HepG2 (cell line): ENCODE data around the gene ZNF764. TPM values are rescaled to one million over a fixed set of nuclear protein-coding genes. Genes with fewer than 3 reads are reported as not detected.
A peak's percentile ranks its signal among the peaks of the same experiment; 100 is the strongest.

Source experiments
- BCL6 ChIP-seq: IDR thresholded peaks from 2 replicates; pipeline ENCODE4 v1.6.1; 2016; ENCODE audit warnings: missing genetic modification reagents, missing compliant biosample characterization
- CENPT ChIP-seq: sonication (generic); formaldehyde crosslinking; IDR thresholded peaks from 2 replicates; pipeline ENCODE4 v1.8.0; 2022; ENCODE audit warnings: low read depth, mild to moderate bottlenecking, moderate library complexity, missing genetic modification reagents
- CENPX ChIP-seq: sonication (generic); formaldehyde crosslinking; IDR thresholded peaks from 2 replicates; pipeline ENCODE4 v1.9.0; 2021; ENCODE audit warnings: mild to moderate bottlenecking, missing genetic modification reagents, moderate library complexity
- DNMT3B ChIP-seq: conservative IDR thresholded peaks from 2 replicates; pipeline ENCODE4 v1.6.1; 2016; ENCODE audit warnings: missing biosample characterization, control low read depth
- MZF1 ChIP-seq: sonication (generic); formaldehyde crosslinking; IDR thresholded peaks from 2 replicates; pipeline ENCODE4 v1.8.1; 2023; ENCODE audit warnings: mild to moderate bottlenecking, missing genetic modification reagents, borderline replicate concordance
- SMAD9 ChIP-seq: sonication (generic); formaldehyde crosslinking; IDR thresholded peaks from 2 replicates; pipeline ENCODE4 v1.5.1; 2020; ENCODE audit warnings: mild to moderate bottlenecking, missing genetic modification reagents
- SP140L ChIP-seq: sonication (generic); formaldehyde crosslinking; IDR thresholded peaks from 2 replicates; pipeline ENCODE4 v1.4.0; 2020; ENCODE audit warnings: missing genetic modification reagents, borderline replicate concordance
- SP5 ChIP-seq: IDR thresholded peaks from 2 replicates; pipeline ENCODE4 v1.6.1; 2016; ENCODE audit warnings: low read depth, borderline replicate concordance
- SRF ChIP-seq: IDR thresholded peaks from 2 replicates; pipeline ENCODE4 v1.6.1; 2011; ENCODE audit warnings: mild to moderate bottlenecking, low read depth, low read length, moderate library complexity
- XBP1 ChIP-seq: sonication (generic); formaldehyde crosslinking; IDR thresholded peaks from 2 replicates; pipeline ENCODE4 v1.5.0; 2020; ENCODE audit warnings: missing genetic modification reagents
- YEATS2 ChIP-seq: sonication (generic); formaldehyde crosslinking; IDR thresholded peaks from 2 replicates; pipeline ENCODE4 v1.4.0; 2020; ENCODE audit warnings: missing genetic modification reagents, borderline replicate concordance
- ZBTB40 ChIP-seq, 2 experiments: fragments of 450-650 bp in 1 of 2; sonication (generic) in 1 of 2; formaldehyde crosslinking in 1 of 2; IDR thresholded peaks; 2 replicates each; pipeline versions ENCODE4 v1.6.1 to v1.8.0; 2016 to 2022; ENCODE audit warnings: antibody characterized with exemption in 1 of 2, mild to moderate bottlenecking in 1 of 2, missing genetic modification reagents in 1 of 2
- ZFX ChIP-seq: sonication (generic); formaldehyde crosslinking; IDR thresholded peaks from 2 replicates; pipeline ENCODE4 v1.4.0; 2020; ENCODE audit warnings: mild to moderate bottlenecking, low read depth, missing genetic modification reagents, moderate library complexity
- ZNF274 ChIP-seq: sonication (generic); formaldehyde crosslinking; IDR thresholded peaks from 2 replicates; pipeline ENCODE4 v1.5.1; 2020; ENCODE audit warnings: mild to moderate bottlenecking, missing genetic modification reagents
- ZNF383 ChIP-seq: sonication (generic); formaldehyde crosslinking; IDR thresholded peaks from 2 replicates; pipeline ENCODE4 v1.4.0; 2020; ENCODE audit warnings: missing genetic modification reagents, mild to moderate bottlenecking, borderline replicate concordance
- ZNF639 ChIP-seq: conservative IDR thresholded peaks from 2 replicates; pipeline ENCODE4 v1.6.1; 2018; ENCODE audit warnings: missing genetic modification reagents
- ZNF800 ChIP-seq: sonication (generic); formaldehyde crosslinking; IDR thresholded peaks from 2 replicates; pipeline ENCODE4 v1.4.0; 2020; ENCODE audit warnings: missing genetic modification reagents
- polyA plus RNA-seq, 8 experiments: library from polyadenylated mRNA; depleted of rRNA in 3 of 8; stranded (reverse) in 7 of 8; unstranded in 1 of 8; fragments of >200 nt; fragmentation: Illumina TruSeq in 4 of 8; extraction: Trizol in 4 of 8; gene quantifications; 2 replicates each; pipeline versions ENCODE4 v1.2.1 to v1.2.3, GENCODE V29; 2011 to 2016; ENCODE audit warnings: low read depth in 4 of 8, missing spikeins in 1 of 8, mixed read lengths in 1 of 8; ENCODE audit not compliant: insufficient read depth in 1 of 8
- total RNA-seq, 5 experiments: library from RNA; depleted of rRNA; stranded (reverse); fragments of >200 nt; fragmentation: Illumina TruSeq; extraction: Trizol; gene quantifications; 2 replicates each; pipeline ENCODE4 v1.2.3, GENCODE V29; 2016; ENCODE audit warnings: low read depth in 1 of 5

Gene ZNF764
- total and polyA plus RNA-seq, 2 of the 13 experiments (the other 11 are each of a cell fraction or from before 2014, with no cell fraction given), result 4.1 to 9.1 TPM

GRCh38 chr16:30534368-30535105 lies 23.6 kb downstream of the ZNF764 start, which contains the start of gene ZNF747 (continued):
- TF ChIP-seq ZBTB40 (IDR thresholded peaks at IDR 0.05) (0 out of 2 replicates have a peak, but pooled peaks have one; percentile 16), ZBTB40 (CRISPR knock-in tag; IDR thresholded peaks at IDR 0.05) (peak; percentile 66), ZNF639 (peak; percentile 71), SP5 (CRISPR knock-in tag) (peak; percentile 55; the same call in 1 of the 2 replicates), CENPX (CRISPR knock-in tag) (no peak), XBP1 (CRISPR knock-in tag) (no peak), DNMT3B (CRISPR knock-in tag) (peak; percentile 23; the same call in 1 of the 2 replicates), ZFX (peak; percentile 97), CENPT (peak; percentile 16; the same call in 1 of the 2 replicates), ZNF800 (no peak; the same call in 1 of the 2 replicates), ZNF383 (CRISPR knock-in tag) (no peak), BCL6 (CRISPR knock-in tag) (peak; percentile 4; the same call in 1 of the 2 replicates), ZNF274 (CRISPR knock-in tag) (peak; percentile 83; the same call in 1 of the 2 replicates), YEATS2 (peak; percentile 90), SP140L (peak; percentile 29; the same call in 1 of the 2 replicates), SRF (no peak), MZF1 (CRISPR knock-in tag) (peak; percentile 82; the same call in 1 of the 2 replicates), SMAD9 (CRISPR knock-in tag) (no peak)
